Panc1 (cell line): ENCODE measurements around the gene DKK3. TPM values are rescaled to one million over a fixed set of nuclear protein-coding genes. Genes with fewer than 3 reads are reported as not detected.

ENCODE experiments used
- ATAC-seq: fragments of 200-7000 bp; cut with Tn5 transposase; 2 replicates; pipeline ENCODE4 v1.9.1; 2020; ENCODE audit warnings: mild to moderate bottlenecking, moderate library complexity
- BruUV-seq: library from RNA; stranded (reverse); fragments of 400-500 nt; replicated peaks from 2 replicates; lab custom pipeline; 2021; lab: Mats Ljungman, UMichigan
- CTCF ChIA-PET: fragments of 300-600 bp; sonication (Branson Sonifier 250); formaldehyde crosslinking; loops from one replicate; lab custom pipeline; 2022; ENCODE audit warnings: antibody characterized with exemption; lab: Charles Lee
- POLR2A ChIA-PET: fragments of 300-600 bp; sonication (Branson Sonifier 250); formaldehyde crosslinking; loops from one replicate; lab custom pipeline; 2022; ENCODE audit warnings: antibody characterized with exemption; lab: Charles Lee
- DNase-seq: peaks from one replicate; pipeline ENCODE4 v3.0.0-alpha.2; 2010; ENCODE audit warnings: low read depth, low spot score
- H3K27ac ChIP-seq: 2 replicates; pipeline ENCODE4 v1.5.1; 2011; ENCODE audit warnings: mild to moderate bottlenecking, low read length, inconsistent platforms
- H3K27me3 ChIP-seq: fragments of 200-500 bp; sonication (Bioruptor generic); 2 replicates; pipeline ENCODE4 v1.6.0; 2014; ENCODE audit warnings: low read length, inconsistent platforms; ENCODE audit not compliant: control insufficient read depth, insufficient read depth
- H3K36me3 ChIP-seq: fragments of 200-500 bp; sonication (Bioruptor generic); 2 replicates; pipeline ENCODE4 v1.5.1; 2014; ENCODE audit warnings: inconsistent platforms, mild to moderate bottlenecking, low read length, moderate library complexity; ENCODE audit not compliant: control insufficient read depth, insufficient read depth
- H3K4me1 ChIP-seq: 2 replicates; pipeline ENCODE4 v1.5.1; 2011; ENCODE audit warnings: inconsistent platforms, mild to moderate bottlenecking, low read length, moderate library complexity; ENCODE audit not compliant: control insufficient read depth, insufficient read depth
- H3K4me3 ChIP-seq, 2 experiments: 2 replicates each; pipeline ENCODE4 v1.5.1; 2011 to 2012; ENCODE audit warnings: low read depth in 2 of 2, low read length in 2 of 2, mild to moderate bottlenecking in 2 of 2, inconsistent platforms in 1 of 2, moderate library complexity in 1 of 2
- H3K9me3 ChIP-seq: fragments of 200-500 bp; sonication (Bioruptor generic); 2 replicates; pipeline ENCODE4 v1.5.1; 2014; ENCODE audit warnings: low read depth, mild to moderate bottlenecking, inconsistent platforms, low read length, moderate library complexity; ENCODE audit not compliant: control insufficient read depth, insufficient read depth
- POLR2AphosphoS5 ChIP-seq: IDR thresholded peaks from 2 replicates; pipeline ENCODE4 v1.6.1; 2012; ENCODE audit warnings: mild to moderate bottlenecking, low read depth, low read length, moderate library complexity
- SIN3A ChIP-seq: IDR thresholded peaks from 2 replicates; pipeline ENCODE4 v1.6.1; 2012; ENCODE audit warnings: low read depth, mild to moderate bottlenecking, low read length, moderate library complexity, borderline replicate concordance; ENCODE audit not compliant: insufficient read depth
- TCF7L2 ChIP-seq: IDR thresholded peaks from 2 replicates; pipeline ENCODE4 v1.6.1; 2011; ENCODE audit warnings: mild to moderate bottlenecking, low read depth, low read length, inconsistent platforms
- in situ Hi-C: cut with HindIII; loops from 2 replicates; pipeline ENCODE4 v1.10.0; 2016; ENCODE audit warnings: low sequenced_read_pairs, low pct_unique_long_range_greater_than_20kb
- intact Hi-C: fragments of 100-400 bp; cut with micrococcal nuclease; formaldehyde crosslinking; loops from one replicate; pipeline ENCODE4 v1.10.0; 2022; ENCODE audit not compliant: unreplicated experiment
- total RNA-seq: library from RNA; stranded (reverse); gene quantifications from one replicate; pipeline ENCODE4 v1.2.1, GENCODE V29; 2021; ENCODE audit not compliant: unreplicated experiment
- TF ChIP-seq, protein P1 (sequence below), 2 experiments: IDR thresholded peaks; 2 replicates each; pipeline ENCODE4 v1.6.1; 2011 to 2012; ENCODE audit warnings: low read depth in 2 of 2, control low read depth in 1 of 2, low read length in 1 of 2, mild to moderate bottlenecking in 1 of 2, moderate library complexity in 1 of 2; ENCODE audit not compliant: insufficient read depth in 1 of 2
- TF ChIP-seq, protein P2 (sequence below): fragments of 450-650 bp; IDR thresholded peaks from 2 replicates; pipeline ENCODE4 v1.5.1; 2017; ENCODE audit warnings: mild to moderate bottlenecking

Gene DKK3
- total RNA-seq, 1 experiment from 2014 or later: 116 TPM

DNA sequence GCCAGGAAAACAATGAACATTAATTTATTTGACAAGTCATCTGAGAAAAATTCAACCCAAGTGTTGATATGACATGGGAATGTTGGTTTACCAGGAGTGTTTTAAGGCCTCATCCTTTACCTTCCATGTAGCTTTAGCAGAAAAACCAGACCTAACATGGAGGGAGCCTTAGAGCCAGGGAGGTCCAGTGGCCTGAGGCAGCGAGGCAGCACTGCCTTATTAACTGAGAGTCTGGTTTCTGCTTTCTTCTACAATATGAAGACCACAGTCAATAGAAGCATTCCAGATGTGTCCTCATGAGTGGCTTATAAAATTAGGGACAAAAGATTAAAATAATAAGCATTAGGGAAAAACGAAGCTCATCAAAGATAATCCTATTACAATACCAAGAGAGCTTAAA lies 61.5 kb downstream of the DKK3 start:
- Histone ChIP-seq H3K27ac (no peak overlapping the region), H3K9me3 (no peaks in the 10 kb centered on the region), H3K4me3 (no peak overlapping the region), H3K36me3 (peaks cover 21% of the 10 kb centered on the region; the same call in 1 of the 2 replicates), H3K4me1 (peaks cover 2% of the 10 kb centered on the region; the same call in 1 of the 2 replicates), H3K27me3 (no peaks in the 10 kb centered on the region)
- TF ChIP-seq TCF7L2 (no peak), POLR2AphosphoS5 (no peak), SIN3A (no peak)
- TF ChIP-seq, protein P1, sequence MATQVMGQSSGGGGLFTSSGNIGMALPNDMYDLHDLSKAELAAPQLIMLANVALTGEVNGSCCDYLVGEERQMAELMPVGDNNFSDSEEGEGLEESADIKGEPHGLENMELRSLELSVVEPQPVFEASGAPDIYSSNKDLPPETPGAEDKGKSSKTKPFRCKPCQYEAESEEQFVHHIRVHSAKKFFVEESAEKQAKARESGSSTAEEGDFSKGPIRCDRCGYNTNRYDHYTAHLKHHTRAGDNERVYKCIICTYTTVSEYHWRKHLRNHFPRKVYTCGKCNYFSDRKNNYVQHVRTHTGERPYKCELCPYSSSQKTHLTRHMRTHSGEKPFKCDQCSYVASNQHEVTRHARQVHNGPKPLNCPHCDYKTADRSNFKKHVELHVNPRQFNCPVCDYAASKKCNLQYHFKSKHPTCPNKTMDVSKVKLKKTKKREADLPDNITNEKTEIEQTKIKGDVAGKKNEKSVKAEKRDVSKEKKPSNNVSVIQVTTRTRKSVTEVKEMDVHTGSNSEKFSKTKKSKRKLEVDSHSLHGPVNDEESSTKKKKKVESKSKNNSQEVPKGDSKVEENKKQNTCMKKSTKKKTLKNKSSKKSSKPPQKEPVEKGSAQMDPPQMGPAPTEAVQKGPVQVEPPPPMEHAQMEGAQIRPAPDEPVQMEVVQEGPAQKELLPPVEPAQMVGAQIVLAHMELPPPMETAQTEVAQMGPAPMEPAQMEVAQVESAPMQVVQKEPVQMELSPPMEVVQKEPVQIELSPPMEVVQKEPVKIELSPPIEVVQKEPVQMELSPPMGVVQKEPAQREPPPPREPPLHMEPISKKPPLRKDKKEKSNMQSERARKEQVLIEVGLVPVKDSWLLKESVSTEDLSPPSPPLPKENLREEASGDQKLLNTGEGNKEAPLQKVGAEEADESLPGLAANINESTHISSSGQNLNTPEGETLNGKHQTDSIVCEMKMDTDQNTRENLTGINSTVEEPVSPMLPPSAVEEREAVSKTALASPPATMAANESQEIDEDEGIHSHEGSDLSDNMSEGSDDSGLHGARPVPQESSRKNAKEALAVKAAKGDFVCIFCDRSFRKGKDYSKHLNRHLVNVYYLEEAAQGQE (IDR thresholded peaks at IDR 0.05; ENCODE audit: insufficient read depth in 1 of 2, low read depth in 2 of 2, low read length in 1 of 2): no peak
- TF ChIP-seq, protein P2, sequence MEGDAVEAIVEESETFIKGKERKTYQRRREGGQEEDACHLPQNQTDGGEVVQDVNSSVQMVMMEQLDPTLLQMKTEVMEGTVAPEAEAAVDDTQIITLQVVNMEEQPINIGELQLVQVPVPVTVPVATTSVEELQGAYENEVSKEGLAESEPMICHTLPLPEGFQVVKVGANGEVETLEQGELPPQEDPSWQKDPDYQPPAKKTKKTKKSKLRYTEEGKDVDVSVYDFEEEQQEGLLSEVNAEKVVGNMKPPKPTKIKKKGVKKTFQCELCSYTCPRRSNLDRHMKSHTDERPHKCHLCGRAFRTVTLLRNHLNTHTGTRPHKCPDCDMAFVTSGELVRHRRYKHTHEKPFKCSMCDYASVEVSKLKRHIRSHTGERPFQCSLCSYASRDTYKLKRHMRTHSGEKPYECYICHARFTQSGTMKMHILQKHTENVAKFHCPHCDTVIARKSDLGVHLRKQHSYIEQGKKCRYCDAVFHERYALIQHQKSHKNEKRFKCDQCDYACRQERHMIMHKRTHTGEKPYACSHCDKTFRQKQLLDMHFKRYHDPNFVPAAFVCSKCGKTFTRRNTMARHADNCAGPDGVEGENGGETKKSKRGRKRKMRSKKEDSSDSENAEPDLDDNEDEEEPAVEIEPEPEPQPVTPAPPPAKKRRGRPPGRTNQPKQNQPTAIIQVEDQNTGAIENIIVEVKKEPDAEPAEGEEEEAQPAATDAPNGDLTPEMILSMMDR: no peak
- ATAC-seq: no peak
- DNase-seq: no peak
- intact Hi-C loops (no loop called here), in situ Hi-C loops (no loop called here)
- no TSS peak for BruUV-seq
- POLR2A ChIA-PET: interaction anchor here (0.7 kb wide), 1 partner anchor 11 kb away, joined by 3 read pairs; no protein-coding TSS in a partner anchor
- CTCF ChIA-PET: no interaction called here

DNA sequence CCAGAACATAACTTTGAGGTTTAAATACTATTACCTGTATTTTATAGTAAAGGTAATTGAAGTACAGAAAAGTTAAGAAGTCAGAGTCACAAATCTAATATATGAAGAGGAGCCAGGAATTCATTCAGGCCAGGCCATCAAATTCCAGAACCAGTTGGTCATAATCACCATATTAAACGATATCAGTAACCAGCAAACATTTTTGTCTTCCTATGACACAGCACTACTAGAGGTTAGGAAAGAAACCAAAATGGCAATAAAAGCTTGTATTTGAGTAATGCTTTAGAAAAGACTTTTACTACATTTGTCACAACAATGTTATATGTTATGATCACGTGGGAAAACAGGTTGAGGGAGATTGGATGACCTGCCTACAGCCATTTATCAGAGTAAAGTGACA lies 62.2 kb downstream of the DKK3 start:
- Histone ChIP-seq H3K36me3 (peaks cover 25% of the 10 kb centered on the region; the same call in 1 of the 2 replicates), H3K4me3 (no peak overlapping the region), H3K4me1 (peaks cover 2% of the 10 kb centered on the region; the same call in 1 of the 2 replicates), H3K27me3 (no peaks in the 10 kb centered on the region), H3K27ac (no peak overlapping the region), H3K9me3 (no peaks in the 10 kb centered on the region)
- DNase-seq: no peak
- no peak for ATAC-seq
- BruUV-seq: no TSS peak
- intact Hi-C loops (no loop called here), in situ Hi-C loops (no loop called here)
- no peak for TF ChIP-seq TCF7L2
- TF ChIP-seq, protein P2: no peak
- TF ChIP-seq, protein P1 (IDR thresholded peaks at IDR 0.05; ENCODE audit: insufficient read depth in 1 of 2, low read depth in 2 of 2, low read length in 1 of 2): no peak
- no peak for TF ChIP-seq SIN3A
- no peak for TF ChIP-seq POLR2AphosphoS5
- POLR2A ChIA-PET: interaction anchor here (0.5 to 0.7 kb wide), 2 partner anchors 12 to 303 kb away, joined by 3 read pairs; no protein-coding TSS in a partner anchor
- CTCF ChIA-PET: no interaction called here
